Limb (tissue), 2 donors: Measurements from ENCODE around the gene SCCPDH.
"Not testable (repeated sequence)": the region's sequence is repeated elsewhere in the genome, so short reads cannot be mapped to it uniquely, and the experiment has no call there.

Source experiments
- DNase-seq, 2 donors: peaks; one replicate each; pipeline ENCODE4 v3.0.0-alpha.2; 2016; ENCODE audit errors: extremely low spot score in 2 of 2

The SCCPDH gene

GRCh38 chr1:246800356-246800755, 76.1 kb downstream of the SCCPDH start:
- no peak for DNase-seq

- no peak for DNase-seq
Measured at GRCh38 chr1:246800756-246801155, 76.5 kb downstream of the SCCPDH start.

- DNase-seq = peak in 1 of 2 donors; percentile 28
Measured at GRCh38 chr1:246801241-246802020, 77.2 kb downstream of the SCCPDH start.

- no peak for DNase-seq
Measured at GRCh38 chr1:246803373-246803772, 79.2 kb downstream of the SCCPDH start.

- no peak for DNase-seq
Measured at GRCh38 chr1:246803883-246804282, 79.7 kb downstream of the SCCPDH start.

GRCh38 chr1:246805135-246805716, 81.0 kb downstream of the SCCPDH start:
- DNase-seq = no peak

- no peak for DNase-seq
Measured at GRCh38 chr1:246809473-246809872, 85.3 kb downstream of the SCCPDH start.

GRCh38 chr1:246811985-246812384, 87.8 kb downstream of the SCCPDH start:
- no peak for DNase-seq

- DNase-seq = not testable (repeated sequence)
Measured at GRCh38 chr1:246813325-246813724, 89.1 kb downstream of the SCCPDH start.

- DNase-seq = no peak
Measured at GRCh38 chr1:246814890-246815289, 90.7 kb downstream of the SCCPDH start.

GRCh38 chr1:246815693-246816270, 91.6 kb downstream of the SCCPDH start:
- no peak for DNase-seq
